Left lung (tissue), 10 donors: ENCODE data around the gene SMARCA2. TPM values are rescaled to one million over a fixed set of nuclear protein-coding genes. Genes with fewer than 3 reads are reported as not detected.

Source experiments
- ATAC-seq: fragments of 200-7000 bp; cut with Tn5 transposase; one replicate; pipeline ENCODE4 v1.9.1; 2020; ENCODE audit warnings: moderate library complexity
- DNase-seq, 4 donors: peaks; one replicate each; pipeline ENCODE4 v3.0.0-alpha.2; 2013 to 2020
- H3K27ac ChIP-seq, 2 donors: fragments of 200-600 bp; sonication (generic) in 1 of 2; one replicate each; pipeline versions ENCODE4 v1.5.0 to v1.8.0; 2020 to 2021
- H3K27me3 ChIP-seq, 2 donors: fragments of 200-600 bp; sonication (generic) in 1 of 2; one replicate each; pipeline versions ENCODE4 v1.5.0 to v1.8.0; 2020 to 2021
- H3K36me3 ChIP-seq, 2 donors: fragments of 200-600 bp; sonication (generic) in 1 of 2; one replicate each; pipeline versions ENCODE4 v1.5.0 to v1.8.0; 2020 to 2021
- H3K4me1 ChIP-seq, 2 donors: fragments of 200-600 bp; one replicate each; pipeline ENCODE4 v1.8.0; 2021
- H3K4me3 ChIP-seq, 2 donors: fragments of 200-600 bp; sonication (generic) in 1 of 2; one replicate each; pipeline versions ENCODE4 v1.5.0 to v1.8.0; 2020 to 2021; ENCODE audit warnings: mild to moderate bottlenecking in 1 of 2
- H3K9me3 ChIP-seq, 2 donors: fragments of 200-600 bp; sonication (generic) in 1 of 2; one replicate each; pipeline versions ENCODE4 v1.5.0 to v1.8.0; 2020 to 2021
- CTCF ChIP-seq, 2 donors: fragments of 200-600 bp; sonication (generic) in 1 of 2; IDR thresholded peaks; one replicate each; pipeline versions ENCODE4 v1.5.0 to v1.8.0; 2021; ENCODE audit warnings: antibody characterized with exemption in 2 of 2
- intact Hi-C, 2 donors: fragments of 100-400 bp; cut with DNase I; formaldehyde crosslinking; loops; one replicate each; pipeline versions ENCODE4 v1.11.2 to v1.14.2; 2022
- polyA plus RNA-seq, 6 donors: library from polyadenylated mRNA; unstranded; fragments of 120-200 nt; gene quantifications; one replicate each; pipeline ENCODE4 v1.2.1, GENCODE V29; 2013; ENCODE audit not compliant: insufficient read length in 6 of 6
- total RNA-seq, 2 donors: library from RNA; stranded (reverse); fragmentation: NEBNext Ultra II Directional; extraction: Animal tissue kit (Norgen Biotek cat#: 25700); gene quantifications; one replicate each; pipeline ENCODE4 v1.2.1, GENCODE V29; 2021
- donor health status: DM: no; HTN: yes; CAD: no.
- donor health status: DM: no; HTN: no; CAD: no.

The SMARCA2 gene
- total and polyA plus RNA-seq, 8 donors: 110 to 207 (median 152) TPM

DNA sequence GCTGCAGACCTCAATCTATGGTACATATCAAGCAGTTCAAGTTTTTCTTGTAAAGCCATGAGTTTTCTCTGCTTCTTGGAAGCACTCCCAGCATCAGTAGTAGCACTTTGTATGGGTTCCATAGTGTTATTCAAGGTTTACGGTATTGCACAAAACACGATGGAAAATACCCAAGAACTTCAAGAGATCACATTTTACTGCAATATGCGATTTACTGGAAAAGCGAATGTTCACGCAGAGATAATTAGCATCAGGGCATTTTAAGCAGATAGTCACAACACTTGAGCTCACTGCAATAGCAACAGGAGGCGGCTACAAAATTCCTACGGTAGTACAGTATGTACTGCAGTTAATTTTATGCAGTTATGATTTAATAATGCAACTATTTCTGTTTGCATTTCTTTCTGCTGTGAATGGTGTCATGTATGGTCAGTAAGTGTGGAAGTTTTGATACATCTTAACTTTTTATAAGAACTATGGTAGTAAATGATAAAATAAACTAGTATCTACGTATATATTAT, 200.8 kb downstream of the SMARCA2 start:
- intact Hi-C loops: no loop called here
- H3K27me3 ChIP-seq: no peaks in the 10 kb centered on the region
- no peak overlapping the region for H3K4me3 ChIP-seq
- no peak overlapping the region for H3K27ac ChIP-seq
- H3K9me3 ChIP-seq: no peaks in the 10 kb centered on the region
- no peaks in the 10 kb centered on the region for H3K36me3 ChIP-seq
- H3K4me1 ChIP-seq: no peaks in the 10 kb centered on the region
- no peak for ATAC-seq
- DNase-seq: no peak
- no peak for TF ChIP-seq CTCF (IDR thresholded peaks at IDR 0.05)

DNA sequence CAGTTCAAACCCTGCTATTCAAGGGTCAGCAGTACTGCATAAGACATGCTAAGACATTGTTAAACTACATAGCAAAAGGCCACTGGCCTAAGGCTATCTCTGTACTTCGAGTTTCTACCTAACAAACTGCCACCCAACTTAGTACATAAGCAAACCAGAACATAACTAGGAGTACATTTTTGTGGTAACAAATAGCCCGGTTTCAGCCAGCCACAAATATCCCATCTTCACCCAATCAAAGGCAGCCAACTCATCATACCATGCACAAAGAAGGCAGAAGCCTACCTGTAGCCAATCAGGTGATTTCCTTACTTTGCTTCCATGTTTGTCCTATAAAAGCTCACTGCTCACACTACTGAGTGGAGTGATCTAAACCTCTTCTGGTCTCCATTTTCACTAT, 201.4 kb downstream of the SMARCA2 start:
- no peak for ATAC-seq

GRCh38 chr9:2217540-2217939, 202.4 kb downstream of the SMARCA2 start:
- Histone ChIP-seq H3K27me3 (no peaks in the 10 kb centered on the region), H3K4me1 (no peaks in the 10 kb centered on the region), H3K27ac (no peak overlapping the region), H3K4me3 (no peak overlapping the region), H3K9me3 (no peaks in the 10 kb centered on the region), H3K36me3 (no peaks in the 10 kb centered on the region)
- ATAC-seq: no peak
- intact Hi-C loops: no loop called here
- no peak for TF ChIP-seq CTCF (IDR thresholded peaks at IDR 0.05)
- no peak for DNase-seq

More for the DNA sequence above, 201.4 kb downstream of the SMARCA2 start:
- Histone ChIP-seq H3K9me3 (no peaks in the 10 kb centered on the region), H3K4me3 (no peak overlapping the region), H3K4me1 (no peaks in the 10 kb centered on the region), H3K36me3 (no peaks in the 10 kb centered on the region), H3K27me3 (no peaks in the 10 kb centered on the region), H3K27ac (no peak overlapping the region)
- no peak for DNase-seq
- intact Hi-C loops: no loop called here
- TF ChIP-seq CTCF (IDR thresholded peaks at IDR 0.05): no peak

DNA sequence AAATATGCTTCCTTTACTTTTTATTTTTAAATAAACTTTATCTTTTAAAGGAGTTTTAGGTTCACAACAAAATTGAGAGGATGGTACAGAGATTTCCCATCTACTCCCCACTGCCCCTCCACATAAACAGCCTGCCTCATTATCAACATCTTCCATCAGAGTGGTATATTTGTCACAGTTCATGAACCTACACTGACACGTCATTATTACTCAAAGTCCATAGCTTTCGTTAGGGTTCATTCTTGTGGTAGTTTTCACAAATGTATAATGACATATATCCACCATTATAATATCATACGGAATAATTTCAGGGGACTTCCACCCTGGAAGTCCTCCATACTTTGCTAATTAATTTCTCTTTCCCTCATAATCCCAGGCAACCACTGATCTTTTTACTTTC, 204.9 kb downstream of the SMARCA2 start:
- Histone ChIP-seq H3K4me3 (no peak overlapping the region), H3K36me3 (no peaks in the 10 kb centered on the region), H3K27ac (no peak overlapping the region), H3K27me3 (no peaks in the 10 kb centered on the region), H3K4me1 (no peaks in the 10 kb centered on the region), H3K9me3 (no peaks in the 10 kb centered on the region)
- no peak for DNase-seq
- ATAC-seq: no peak
- TF ChIP-seq CTCF (IDR thresholded peaks at IDR 0.05): no peak
- intact Hi-C loops: no loop called here

GRCh38 chr9:2227144-2227867, 212.2 kb downstream of the SMARCA2 start:
- intact Hi-C loops: no loop called here
- Histone ChIP-seq H3K27me3 (no peaks in the 10 kb centered on the region), H3K4me3 (no peak overlapping the region), H3K36me3 (no peaks in the 10 kb centered on the region), H3K4me1 (peaks cover 0 to 19% of the 10 kb centered on the region in 2 donors), H3K27ac (no peak overlapping the region), H3K9me3 (no peaks in the 10 kb centered on the region)
- no peak for ATAC-seq
- no peak for TF ChIP-seq CTCF (IDR thresholded peaks at IDR 0.05)
- no peak for DNase-seq
